ENCODE measurements around the gene MSANTD7. TPM values are rescaled to one million over a fixed set of nuclear protein-coding genes. Genes with fewer than 3 reads are reported as not detected.
A peak's percentile ranks its signal among the peaks of the same experiment; 100 is the strongest.

Gene MSANTD7
- total RNA-seq, 2 donors from 2014 or later = 6.5 to 11.5 TPM

DNA sequence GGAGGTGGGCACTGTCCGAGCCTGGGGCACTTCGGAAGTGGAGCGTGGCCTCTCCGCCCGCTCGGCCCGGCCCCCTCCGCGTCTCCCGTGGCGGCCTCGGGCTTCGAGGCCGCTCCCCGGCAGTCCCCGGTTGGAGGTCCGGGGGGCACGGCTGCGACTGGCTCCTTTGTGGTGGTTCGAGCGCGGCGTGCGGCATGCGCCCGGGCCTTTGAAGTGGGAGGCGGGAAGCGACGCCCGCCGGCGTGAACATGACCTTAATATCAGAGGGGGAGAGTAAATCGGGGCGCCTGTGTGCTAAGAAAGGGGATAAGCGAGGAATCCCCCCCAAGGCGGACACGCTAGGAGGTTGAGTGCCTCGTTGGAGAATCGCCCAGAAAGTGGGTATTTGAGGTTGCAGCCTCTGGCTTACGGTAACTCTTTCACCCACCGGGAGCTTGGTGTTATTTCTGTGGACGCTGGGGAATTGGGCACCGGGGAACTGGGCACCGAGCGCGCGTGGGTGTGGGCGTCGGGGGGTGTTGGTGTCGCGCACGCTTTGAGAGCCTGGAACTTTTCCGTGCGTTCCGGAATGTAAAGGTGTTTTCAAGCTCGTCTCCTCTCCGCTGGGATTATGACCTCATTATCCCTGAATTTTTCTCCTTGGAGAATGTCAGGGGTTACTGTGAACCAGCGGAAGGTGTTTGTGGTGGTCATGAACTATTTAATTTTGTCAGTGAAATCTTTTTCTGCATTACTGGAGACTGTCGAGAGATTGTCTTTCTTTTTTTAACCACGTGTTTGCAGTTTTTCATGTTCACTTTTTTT, 41.2 kb downstream of the MSANTD7 start:
- peak in 3 of 4 donors; percentile 22 to 32 (median 25) for DNase-seq
- H3K27ac ChIP-seq = peak overlapping the region; percentile 91 to 98 (median 94)
- intact Hi-C loops (cut with DNase I) = no loop called here
- no peaks in the 10 kb centered on the region for H3K9me3 ChIP-seq
- H3K36me3 ChIP-seq (replicated peaks in 1 of 2; ENCODE audit: insufficient read depth in 1 of 2, low read depth in 2 of 2) = no peaks in the 10 kb centered on the region
- 1 to 2% methylated on average over 14 to 46 of the region's 60 CpGs for WGBS, 2 donors
- no peak for ATAC-seq
- H3K27me3 ChIP-seq = no peaks in the 10 kb centered on the region
- TF ChIP-seq, protein P1, sequence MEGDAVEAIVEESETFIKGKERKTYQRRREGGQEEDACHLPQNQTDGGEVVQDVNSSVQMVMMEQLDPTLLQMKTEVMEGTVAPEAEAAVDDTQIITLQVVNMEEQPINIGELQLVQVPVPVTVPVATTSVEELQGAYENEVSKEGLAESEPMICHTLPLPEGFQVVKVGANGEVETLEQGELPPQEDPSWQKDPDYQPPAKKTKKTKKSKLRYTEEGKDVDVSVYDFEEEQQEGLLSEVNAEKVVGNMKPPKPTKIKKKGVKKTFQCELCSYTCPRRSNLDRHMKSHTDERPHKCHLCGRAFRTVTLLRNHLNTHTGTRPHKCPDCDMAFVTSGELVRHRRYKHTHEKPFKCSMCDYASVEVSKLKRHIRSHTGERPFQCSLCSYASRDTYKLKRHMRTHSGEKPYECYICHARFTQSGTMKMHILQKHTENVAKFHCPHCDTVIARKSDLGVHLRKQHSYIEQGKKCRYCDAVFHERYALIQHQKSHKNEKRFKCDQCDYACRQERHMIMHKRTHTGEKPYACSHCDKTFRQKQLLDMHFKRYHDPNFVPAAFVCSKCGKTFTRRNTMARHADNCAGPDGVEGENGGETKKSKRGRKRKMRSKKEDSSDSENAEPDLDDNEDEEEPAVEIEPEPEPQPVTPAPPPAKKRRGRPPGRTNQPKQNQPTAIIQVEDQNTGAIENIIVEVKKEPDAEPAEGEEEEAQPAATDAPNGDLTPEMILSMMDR (IDR thresholded peaks at IDR 0.05) = no peak
- TF ChIP-seq POLR2A (IDR thresholded peaks at IDR 0.05) = no peak
- H3K4me1 ChIP-seq = peaks cover 31% of the 10 kb centered on the region
- H3K4me3 ChIP-seq = peak overlapping the region; percentile 92 to 93

DNA sequence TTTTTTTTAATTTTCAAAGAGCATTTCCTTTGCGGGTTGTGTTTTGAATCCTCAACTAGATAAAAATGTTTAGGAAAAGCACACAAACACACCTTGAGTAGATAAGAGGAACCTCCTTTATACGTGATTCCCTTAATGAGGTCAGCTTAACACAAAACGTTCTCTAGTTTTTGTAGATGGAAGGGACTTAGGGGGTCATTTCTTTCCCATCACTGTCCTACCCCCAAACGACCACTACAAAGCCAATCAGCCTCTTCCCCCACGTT, 41.8 kb downstream of the MSANTD7 start:
- Histone ChIP-seq H3K4me3 (peak overlapping the region in 1 of 2 donors; percentile 93), H3K27me3 (no peaks in the 10 kb centered on the region), H3K4me1 (peaks cover 34% of the 10 kb centered on the region), H3K9me3 (no peaks in the 10 kb centered on the region), H3K27ac (no peak overlapping the region), H3K36me3 (replicated peaks in 1 of 2; ENCODE audit: insufficient read depth in 1 of 2, low read depth in 2 of 2) (no peaks in the 10 kb centered on the region)
- no peak for ATAC-seq
- no peak for DNase-seq
- TF ChIP-seq POLR2A (IDR thresholded peaks at IDR 0.05) = no peak
- TF ChIP-seq, protein P1 (IDR thresholded peaks at IDR 0.05) = no peak
- 1 to 2% methylated on average over 5 of the region's 5 CpGs for WGBS, 2 donors
- intact Hi-C loops (cut with DNase I) = no loop called here

GRCh38 chr10:14880229-14880628, 42.1 kb downstream of the MSANTD7 start:
- H3K4me3 ChIP-seq = no peak overlapping the region
- H3K36me3 ChIP-seq (replicated peaks in 1 of 2; ENCODE audit: insufficient read depth in 1 of 2, low read depth in 2 of 2) = no peaks in the 10 kb centered on the region
- 41 to 49% methylated on average over 7 of the region's 7 CpGs for WGBS, 2 donors
- no peaks in the 10 kb centered on the region for H3K27me3 ChIP-seq
- no peaks in the 10 kb centered on the region for H3K9me3 ChIP-seq
- TF ChIP-seq, protein P1 (IDR thresholded peaks at IDR 0.05) = no peak
- no peak for TF ChIP-seq POLR2A (IDR thresholded peaks at IDR 0.05)
- H3K4me1 ChIP-seq = peaks cover 37% of the 10 kb centered on the region
- intact Hi-C loops (cut with DNase I) = no loop called here
- no peak overlapping the region for H3K27ac ChIP-seq
- ATAC-seq (no peak), DNase-seq (no peak)

DNA sequence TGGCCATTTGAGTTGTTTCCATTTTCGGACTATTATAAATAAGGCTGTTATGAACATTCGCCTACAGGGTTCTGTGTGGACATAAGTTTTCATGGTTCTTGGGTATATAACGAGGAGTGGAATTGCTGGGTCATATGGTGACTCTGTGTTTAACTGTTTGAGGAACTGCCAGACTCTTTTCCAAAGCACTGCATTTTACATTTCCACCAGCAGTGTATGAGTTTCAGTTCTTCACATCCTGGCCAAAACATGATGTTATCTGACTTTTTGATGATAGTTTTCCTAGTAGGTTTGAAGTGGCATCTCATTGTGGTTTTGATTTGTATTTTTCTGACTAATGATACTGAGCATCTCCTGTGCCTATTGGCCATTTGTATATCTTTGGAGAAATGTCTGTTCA, 46.0 kb downstream of the MSANTD7 start:
- intact Hi-C loops (cut with DNase I) = no loop called here
- TF ChIP-seq, protein P1 (IDR thresholded peaks at IDR 0.05) = no peak
- 93% methylated on average over 3 of the region's 3 CpGs for WGBS, 2 donors

More for the DNA sequence above, 46.0 kb downstream of the MSANTD7 start:
- Histone ChIP-seq H3K9me3 (no peaks in the 10 kb centered on the region), H3K36me3 (replicated peaks in 1 of 2; ENCODE audit: insufficient read depth in 1 of 2, low read depth in 2 of 2) (no peaks in the 10 kb centered on the region), H3K4me3 (no peak overlapping the region), H3K27me3 (no peaks in the 10 kb centered on the region), H3K4me1 (peaks cover 17% of the 10 kb centered on the region), H3K27ac (no peak overlapping the region)
- no peak for DNase-seq
- no peak for ATAC-seq

Other genes starting within 250 kb of the MSANTD7 start
- 10 to 100 TPM; 19.4 to 45.9 TPM for gene FAM107B, start 63.4 kb upstream of the MSANTD7 start, total RNA-seq
- 10 to 100 TPM in 1 of 2 donors, 1 to 10 TPM in 1; 1.3 to 15.3 TPM for gene CDNF, start 269 bp upstream of the MSANTD7 start, total RNA-seq
- gene HSPA14, start within 50 bp of the MSANTD7 start, total RNA-seq = 1 to 10 TPM; 6.6 to 7.8 TPM
- 1 to 10 TPM; 3.1 to 4.6 TPM for gene SUV39H2, start 40.6 kb downstream of the MSANTD7 start, total RNA-seq
- 10 to 100 TPM in 1 of 2 donors, 1 to 10 TPM in 1; 4.7 to 10.9 TPM for gene DCLRE1C, start 115.8 kb downstream of the MSANTD7 start, total RNA-seq
- not detected for gene MEIG1, start 121.1 kb downstream of the MSANTD7 start, total RNA-seq
- not detected for gene OLAH, start 205.6 kb downstream of the MSANTD7 start, total RNA-seq

All from body of pancreas (tissue), 4 donors.